Sigmoid colon (tissue), 4 donors: ENCODE results near the gene OR8G1.

Source experiments
- POLR2A ChIP-seq, 2 donors: fragments of 450-650 bp; IDR thresholded peaks; one replicate each; pipeline ENCODE4 v1.6.1; 2016; ENCODE audit warnings: antibody characterized with exemption in 2 of 2, mild to moderate bottlenecking in 2 of 2, moderate library complexity in 2 of 2
- POLR2AphosphoS5 ChIP-seq, 4 donors: sonication (generic); formaldehyde crosslinking; IDR thresholded peaks; one replicate each; pipeline ENCODE4 v1.6.1; 2017; ENCODE audit warnings: antibody characterized with exemption in 4 of 4
- TF ChIP-seq, protein P1 (sequence below), 4 experiments: fragments of 450-650 bp in 3 of 4; fragments of 200-600 bp in 1 of 4; IDR thresholded peaks; one replicate each; pipeline ENCODE4 v1.5.1; 2016 to 2019; ENCODE audit warnings: antibody characterized with exemption in 4 of 4, mild to moderate bottlenecking in 3 of 4, moderate library complexity in 2 of 4

DNA sequence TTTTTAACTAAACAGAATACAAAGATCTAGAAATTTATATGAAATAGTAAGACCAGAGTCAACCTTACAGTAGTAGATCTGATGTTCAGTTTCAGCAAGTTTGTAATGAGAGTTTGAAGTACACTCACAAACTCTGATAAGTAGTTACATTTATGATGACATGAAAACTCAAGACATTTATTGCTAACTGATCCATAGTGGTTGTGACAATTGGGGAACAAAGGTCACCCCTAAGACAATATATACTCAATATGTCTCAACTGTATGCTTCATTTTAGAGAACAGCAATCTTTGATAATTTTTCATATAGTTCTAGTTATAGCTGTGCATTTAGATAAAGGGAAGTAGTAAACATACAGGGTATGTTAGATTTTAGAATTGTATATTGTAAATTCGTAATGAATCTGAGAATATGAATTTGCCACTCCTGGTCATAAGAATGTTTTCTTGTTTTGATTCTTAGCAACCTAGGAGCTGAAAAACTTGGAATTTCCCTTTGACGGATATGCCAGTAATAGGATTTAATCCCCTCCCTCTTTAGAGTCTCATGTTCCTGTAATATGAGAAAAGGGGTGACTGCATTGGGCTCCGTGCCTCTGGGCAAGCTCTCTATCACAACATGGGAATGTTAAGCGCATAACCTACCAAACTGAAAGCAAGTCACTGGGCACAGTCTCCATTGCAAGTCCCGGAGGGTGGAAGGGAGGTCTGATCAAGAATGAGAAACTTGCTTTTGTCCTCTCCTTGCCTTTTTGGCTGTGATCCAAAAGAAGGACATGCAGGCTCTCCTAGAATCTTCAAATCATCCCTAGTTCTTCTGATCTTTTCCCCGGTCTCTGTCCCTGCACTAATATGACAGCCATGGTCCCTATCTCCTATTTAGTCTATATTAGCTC, 46.4 kb upstream of the OR8G1 start:
- TF ChIP-seq, protein P1, sequence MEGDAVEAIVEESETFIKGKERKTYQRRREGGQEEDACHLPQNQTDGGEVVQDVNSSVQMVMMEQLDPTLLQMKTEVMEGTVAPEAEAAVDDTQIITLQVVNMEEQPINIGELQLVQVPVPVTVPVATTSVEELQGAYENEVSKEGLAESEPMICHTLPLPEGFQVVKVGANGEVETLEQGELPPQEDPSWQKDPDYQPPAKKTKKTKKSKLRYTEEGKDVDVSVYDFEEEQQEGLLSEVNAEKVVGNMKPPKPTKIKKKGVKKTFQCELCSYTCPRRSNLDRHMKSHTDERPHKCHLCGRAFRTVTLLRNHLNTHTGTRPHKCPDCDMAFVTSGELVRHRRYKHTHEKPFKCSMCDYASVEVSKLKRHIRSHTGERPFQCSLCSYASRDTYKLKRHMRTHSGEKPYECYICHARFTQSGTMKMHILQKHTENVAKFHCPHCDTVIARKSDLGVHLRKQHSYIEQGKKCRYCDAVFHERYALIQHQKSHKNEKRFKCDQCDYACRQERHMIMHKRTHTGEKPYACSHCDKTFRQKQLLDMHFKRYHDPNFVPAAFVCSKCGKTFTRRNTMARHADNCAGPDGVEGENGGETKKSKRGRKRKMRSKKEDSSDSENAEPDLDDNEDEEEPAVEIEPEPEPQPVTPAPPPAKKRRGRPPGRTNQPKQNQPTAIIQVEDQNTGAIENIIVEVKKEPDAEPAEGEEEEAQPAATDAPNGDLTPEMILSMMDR (IDR thresholded peaks at IDR 0.05): no peak
- no peak for TF ChIP-seq POLR2A (IDR thresholded peaks at IDR 0.05)
- TF ChIP-seq POLR2AphosphoS5 (IDR thresholded peaks at IDR 0.05): no peak
